Measurements from ENCODE around the gene LTBR.

The LTBR gene

GRCh38 chr12:6346942-6347341 lies 37.0 kb upstream of the LTBR start:
- DNase-seq (ENCODE audit: low spot score), result no peak

GRCh38 chr12:6347367-6348338 lies 36.3 kb upstream of the LTBR start:
- no peak for DNase-seq (ENCODE audit: low spot score)

GRCh38 chr12:6351622-6352021 lies 32.3 kb upstream of the LTBR start:
- DNase-seq (ENCODE audit: low spot score), result no peak

- DNase-seq (ENCODE audit: low spot score), result no peak
Measured at GRCh38 chr12:6352193-6353173, 31.5 kb upstream of the LTBR start.

GRCh38 chr12:6354495-6355393 lies 29.2 kb upstream of the LTBR start:
- DNase-seq (ENCODE audit: low spot score), result no peak

- DNase-seq (ENCODE audit: low spot score), result no peak
Measured at GRCh38 chr12:6355491-6356373, 28.2 kb upstream of the LTBR start.

GRCh38 chr12:6356374-6356820 lies 27.6 kb upstream of the LTBR start:
- DNase-seq (ENCODE audit: low spot score), result no peak

GRCh38 chr12:6358881-6359280 lies 25.1 kb upstream of the LTBR start:
- no peak for DNase-seq (ENCODE audit: low spot score)

GRCh38 chr12:6360080-6360571 lies 23.8 kb upstream of the LTBR start:
- no peak for DNase-seq (ENCODE audit: low spot score)

GRCh38 chr12:6360578-6361490 lies 23.1 kb upstream of the LTBR start:
- DNase-seq (ENCODE audit: low spot score), result no peak

GRCh38 chr12:6361834-6362233 lies 22.1 kb upstream of the LTBR start:
- DNase-seq (ENCODE audit: low spot score), result no peak

GRCh38 chr12:6362403-6362802 lies 21.6 kb upstream of the LTBR start:
- DNase-seq (ENCODE audit: low spot score), result no peak

GRCh38 chr12:6363010-6363329 lies 21.0 kb upstream of the LTBR start:
- no peak for DNase-seq (ENCODE audit: low spot score)

- peak; percentile 49 for DNase-seq (ENCODE audit: low spot score)
Measured at GRCh38 chr12:6363330-6364043, 20.5 kb upstream of the LTBR start.

GRCh38 chr12:6364044-6364374 lies 20.0 kb upstream of the LTBR start:
- no peak for DNase-seq (ENCODE audit: low spot score)

- no peak for DNase-seq (ENCODE audit: low spot score)
Measured at GRCh38 chr12:6367065-6367968, 16.6 kb upstream of the LTBR start.

GRCh38 chr12:6367969-6368892 lies 15.7 kb upstream of the LTBR start:
- peak; percentile 16 for DNase-seq (ENCODE audit: low spot score)
